Testis (tissue), 3 donors: Measurements from ENCODE around the gene MEGF8. TPM values are rescaled to one million over a fixed set of nuclear protein-coding genes. Genes with fewer than 3 reads are reported as not detected.

Experiments
- DNase-seq: peaks from one replicate; pipeline ENCODE4 v3.0.0-alpha.2; 2019
- H3K27ac ChIP-seq, 2 donors: fragments of 200-600 bp; sonication (generic); one replicate each; pipeline ENCODE4 v1.5.1; 2019
- H3K27me3 ChIP-seq: fragments of 200-600 bp; sonication (generic); one replicate; pipeline ENCODE4 v1.5.1; 2019
- H3K36me3 ChIP-seq: fragments of 200-600 bp; sonication (generic); one replicate; pipeline ENCODE4 v1.5.1; 2017; ENCODE audit warnings: low read depth; ENCODE audit errors: missing control alignments
- H3K4me1 ChIP-seq: fragments of 200-600 bp; sonication (generic); one replicate; pipeline ENCODE4 v1.5.1; 2019
- H3K4me3 ChIP-seq, 2 donors: fragments of 200-600 bp; sonication (generic); one replicate each; pipeline ENCODE4 v1.5.1; 2017 to 2019
- H3K9me3 ChIP-seq: fragments of 200-600 bp; sonication (generic); one replicate; pipeline ENCODE4 v1.5.1; 2017
- CTCF ChIP-seq, 3 experiments: fragments of 450-650 bp in 2 of 3; fragments of 200-600 bp in 1 of 3; sonication (generic) in 1 of 3; IDR thresholded peaks; one replicate each; pipeline ENCODE4 v1.5.1; 2016 to 2019; ENCODE audit warnings: antibody characterized with exemption in 3 of 3, mild to moderate bottlenecking in 2 of 3, moderate library complexity in 1 of 3
- POLR2A ChIP-seq: fragments of 450-650 bp; IDR thresholded peaks from one replicate; pipeline ENCODE4 v1.6.1; 2017; ENCODE audit warnings: antibody characterized with exemption, mild to moderate bottlenecking, moderate library complexity
- whole genome bisulfite sequencing, 2 donors: methylation state at CpG; one replicate each; pipeline ENCODE4 v1.1.5; 2018; 5-methylcytosine and 5-hydroxymethylcytosine counted together
- intact Hi-C: fragments of 100-400 bp; cut with DNase I; formaldehyde crosslinking; loops from one replicate; pipeline ENCODE4 v1.15.1; 2023; ENCODE audit warnings: low total_unique reads
- polyA plus RNA-seq: library from polyadenylated mRNA; stranded (reverse); fragments of 350-450 nt; fragmentation: Illumina TruSeq; extraction: RNeasy Lipid Tissue Mini Kit (QIAGEN cat#74804); gene quantifications from one replicate; pipeline ENCODE4 v1.2.3, GENCODE V29; 2014; ENCODE audit warnings: low read depth, low replicate concordance; ENCODE audit not compliant: insufficient read depth
- total RNA-seq, 2 donors: library from RNA; depleted of rRNA; stranded (reverse); fragments of >200 nt; gene quantifications; one replicate each; pipeline ENCODE4 v1.2.3, GENCODE V29; 2016

The MEGF8 gene
- total and polyA plus RNA-seq, 3 donors from 2014 or later: 18.8 to 27.3 (median 26.9) TPM

- no peak for TF ChIP-seq POLR2A
- no peak for TF ChIP-seq CTCF (IDR thresholded peaks at IDR 0.05)
- Histone ChIP-seq H3K36me3 (no peaks in the 10 kb centered on the region), H3K4me3 (no peak overlapping the region), H3K27ac (peak overlapping the region; percentile 87 to 98), H3K9me3 (no peaks in the 10 kb centered on the region), H3K4me1 (peaks cover 61% of the 10 kb centered on the region), H3K27me3 (no peaks in the 10 kb centered on the region)
- intact Hi-C loops: no loop called here
- 62 to 75% methylated on average over 4 to 5 of the region's 5 CpGs for WGBS, 2 donors
- DNase-seq: peak; percentile 51
Measured at GRCh38 chr19:42278452-42279154, 46.8 kb upstream of the MEGF8 start.

GRCh38 chr19:42279155-42279901, 46.1 kb upstream of the MEGF8 start:
- no peaks in the 10 kb centered on the region for H3K9me3 ChIP-seq
- TF ChIP-seq POLR2A: no peak
- TF ChIP-seq CTCF (IDR thresholded peaks at IDR 0.05): no peak
- 6 to 10% methylated on average over 6 of the region's 6 CpGs for WGBS, 2 donors

GRCh38 chr19:42279902-42280814, 45.3 kb upstream of the MEGF8 start:
- peak; percentile 96 for DNase-seq
- TF ChIP-seq CTCF (IDR thresholded peaks at IDR 0.05) (peak; percentile 91 to 96 (median 95)), POLR2A (no peak)
- Histone ChIP-seq H3K27me3 (no peaks in the 10 kb centered on the region), H3K4me1 (peaks cover 67% of the 10 kb centered on the region), H3K36me3 (no peaks in the 10 kb centered on the region), H3K4me3 (peak overlapping the region; percentile 76 to 78), H3K9me3 (no peaks in the 10 kb centered on the region), H3K27ac (peak overlapping the region; percentile 87 to 98)
- WGBS, 2 donors: 0% methylated on average over 32 to 67 of the region's 89 CpGs
- intact Hi-C loops: no loop called here

More at GRCh38 chr19:42279155-42279901, 46.1 kb upstream of the MEGF8 start:
- Histone ChIP-seq H3K27me3 (no peaks in the 10 kb centered on the region), H3K4me3 (peak overlapping the region; percentile 76 to 78), H3K36me3 (no peaks in the 10 kb centered on the region), H3K27ac (peak overlapping the region; percentile 87 to 98), H3K4me1 (peaks cover 61% of the 10 kb centered on the region)
- intact Hi-C loops: no loop called here
- no peak for DNase-seq

GRCh38 chr19:42280815-42281145, 44.7 kb upstream of the MEGF8 start:
- intact Hi-C loops: no loop called here
- no peak for DNase-seq
- peak overlapping the region; percentile 87 to 98 for H3K27ac ChIP-seq
- no peaks in the 10 kb centered on the region for H3K27me3 ChIP-seq
- TF ChIP-seq POLR2A: no peak
- TF ChIP-seq CTCF (IDR thresholded peaks at IDR 0.05): no peak
- H3K4me1 ChIP-seq: peaks cover 73% of the 10 kb centered on the region
- 0% methylated on average over 7 to 20 of the region's 20 CpGs for WGBS, 2 donors
- no peaks in the 10 kb centered on the region for H3K9me3 ChIP-seq
- H3K36me3 ChIP-seq: no peaks in the 10 kb centered on the region
- peak overlapping the region; percentile 76 to 78 for H3K4me3 ChIP-seq
